Uterus (tissue), 4 donors: ENCODE measurements around the gene COG8. TPM values are rescaled to one million over a fixed set of nuclear protein-coding genes. Genes with fewer than 3 reads are reported as not detected.

ENCODE experiments used
- DNase-seq, 2 donors: peaks; one replicate each; pipeline ENCODE4 v3.0.0-alpha.2; 2019 to 2020
- H3K27ac ChIP-seq, 2 donors: fragments of 200-600 bp; sonication (generic); 1 replicate in 1 of 2; 2 replicates in 1 of 2; pipeline ENCODE4 v1.5.1; 2016 to 2018
- H3K27me3 ChIP-seq, 2 donors: fragments of 200-600 bp; sonication (generic); one replicate each; pipeline ENCODE4 v1.5.1; 2018 to 2019; ENCODE audit warnings: control low read depth in 1 of 2
- H3K36me3 ChIP-seq, 2 donors: fragments of 200-600 bp; sonication (generic); one replicate each; pipeline ENCODE4 v1.5.1; 2019; ENCODE audit warnings: control low read depth in 1 of 2
- H3K4me1 ChIP-seq, 2 donors: fragments of 200-600 bp; sonication (generic); one replicate each; pipeline ENCODE4 v1.5.1; 2018 to 2019; ENCODE audit warnings: control low read depth in 1 of 2
- H3K4me3 ChIP-seq, 2 donors: fragments of 200-600 bp; sonication (generic); 1 replicate in 1 of 2; 2 replicates in 1 of 2; pipeline ENCODE4 v1.5.1; 2018 to 2019; ENCODE audit warnings: mild to moderate bottlenecking in 1 of 2
- H3K9me3 ChIP-seq, 2 donors: fragments of 200-600 bp; sonication (generic); one replicate each; pipeline ENCODE4 v1.5.1; 2019; ENCODE audit warnings: control low read depth in 1 of 2
- POLR2A ChIP-seq, 2 donors: fragments of 450-650 bp; IDR thresholded peaks; one replicate each; pipeline ENCODE4 v1.6.1; 2016; ENCODE audit warnings: antibody characterized with exemption in 2 of 2, mild to moderate bottlenecking in 1 of 2, moderate library complexity in 1 of 2
- intact Hi-C: fragments of 100-400 bp; cut with DNase I; formaldehyde crosslinking; loops from one replicate; pipeline ENCODE4 v1.15.1; 2023; ENCODE audit warnings: low total_unique reads
- total RNA-seq, 4 donors: library from RNA; depleted of rRNA in 3 of 4; stranded (reverse); fragments of >200 nt in 3 of 4; gene quantifications; one replicate each; pipeline versions ENCODE4 v1.1.0 to v1.2.4, GENCODE V29; 2014 to 2023
- TF ChIP-seq, protein P1 (sequence below), 4 experiments: fragments of 200-600 bp in 2 of 4; fragments of 450-650 bp in 2 of 4; sonication (generic) in 2 of 4; IDR thresholded peaks; one replicate each; pipeline ENCODE4 v1.5.1; 2016 to 2019; ENCODE audit warnings: antibody characterized with exemption in 4 of 4, mild to moderate bottlenecking in 2 of 4, moderate library complexity in 1 of 4
- donor health status: DM: yes; HTN: yes; CAD: no.

COG8 gene
- total RNA-seq, 4 donors from 2014 or later: 39.4 to 58.8 (median 43.0) TPM

GRCh38 chr16:69313469-69313868 lies 25.9 kb downstream of the COG8 start:
- Histone ChIP-seq H3K9me3 (no peaks in the 10 kb centered on the region), H3K27me3 (no peaks in the 10 kb centered on the region), H3K36me3 (no peaks in the 10 kb centered on the region), H3K4me1 (peaks cover 5 to 6% of the 10 kb centered on the region in 2 donors), H3K4me3 (no peak overlapping the region), H3K27ac (no peak overlapping the region)
- no peak for TF ChIP-seq POLR2A (IDR thresholded peaks at IDR 0.05)
- TF ChIP-seq, protein P1, sequence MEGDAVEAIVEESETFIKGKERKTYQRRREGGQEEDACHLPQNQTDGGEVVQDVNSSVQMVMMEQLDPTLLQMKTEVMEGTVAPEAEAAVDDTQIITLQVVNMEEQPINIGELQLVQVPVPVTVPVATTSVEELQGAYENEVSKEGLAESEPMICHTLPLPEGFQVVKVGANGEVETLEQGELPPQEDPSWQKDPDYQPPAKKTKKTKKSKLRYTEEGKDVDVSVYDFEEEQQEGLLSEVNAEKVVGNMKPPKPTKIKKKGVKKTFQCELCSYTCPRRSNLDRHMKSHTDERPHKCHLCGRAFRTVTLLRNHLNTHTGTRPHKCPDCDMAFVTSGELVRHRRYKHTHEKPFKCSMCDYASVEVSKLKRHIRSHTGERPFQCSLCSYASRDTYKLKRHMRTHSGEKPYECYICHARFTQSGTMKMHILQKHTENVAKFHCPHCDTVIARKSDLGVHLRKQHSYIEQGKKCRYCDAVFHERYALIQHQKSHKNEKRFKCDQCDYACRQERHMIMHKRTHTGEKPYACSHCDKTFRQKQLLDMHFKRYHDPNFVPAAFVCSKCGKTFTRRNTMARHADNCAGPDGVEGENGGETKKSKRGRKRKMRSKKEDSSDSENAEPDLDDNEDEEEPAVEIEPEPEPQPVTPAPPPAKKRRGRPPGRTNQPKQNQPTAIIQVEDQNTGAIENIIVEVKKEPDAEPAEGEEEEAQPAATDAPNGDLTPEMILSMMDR (IDR thresholded peaks at IDR 0.05): no peak
- intact Hi-C loops: no loop called here
- DNase-seq: no peak

- TF ChIP-seq, protein P1 (IDR thresholded peaks at IDR 0.05): no peak
- TF ChIP-seq POLR2A (IDR thresholded peaks at IDR 0.05): no peak
- no peaks in the 10 kb centered on the region for H3K27me3 ChIP-seq
- intact Hi-C loops: no loop called here
- H3K4me3 ChIP-seq: peak overlapping the region; percentile 87 to 96
- DNase-seq: no peak
- H3K4me1 ChIP-seq: peaks cover 5 to 6% of the 10 kb centered on the region in 2 donors
- peak overlapping the region; percentile 80 to 86 for H3K27ac ChIP-seq
- no peaks in the 10 kb centered on the region for H3K36me3 ChIP-seq
- no peaks in the 10 kb centered on the region for H3K9me3 ChIP-seq
These were observed 27.6 kb downstream of the COG8 start for GRCh38 chr16:69311533-69312387.

DNA sequence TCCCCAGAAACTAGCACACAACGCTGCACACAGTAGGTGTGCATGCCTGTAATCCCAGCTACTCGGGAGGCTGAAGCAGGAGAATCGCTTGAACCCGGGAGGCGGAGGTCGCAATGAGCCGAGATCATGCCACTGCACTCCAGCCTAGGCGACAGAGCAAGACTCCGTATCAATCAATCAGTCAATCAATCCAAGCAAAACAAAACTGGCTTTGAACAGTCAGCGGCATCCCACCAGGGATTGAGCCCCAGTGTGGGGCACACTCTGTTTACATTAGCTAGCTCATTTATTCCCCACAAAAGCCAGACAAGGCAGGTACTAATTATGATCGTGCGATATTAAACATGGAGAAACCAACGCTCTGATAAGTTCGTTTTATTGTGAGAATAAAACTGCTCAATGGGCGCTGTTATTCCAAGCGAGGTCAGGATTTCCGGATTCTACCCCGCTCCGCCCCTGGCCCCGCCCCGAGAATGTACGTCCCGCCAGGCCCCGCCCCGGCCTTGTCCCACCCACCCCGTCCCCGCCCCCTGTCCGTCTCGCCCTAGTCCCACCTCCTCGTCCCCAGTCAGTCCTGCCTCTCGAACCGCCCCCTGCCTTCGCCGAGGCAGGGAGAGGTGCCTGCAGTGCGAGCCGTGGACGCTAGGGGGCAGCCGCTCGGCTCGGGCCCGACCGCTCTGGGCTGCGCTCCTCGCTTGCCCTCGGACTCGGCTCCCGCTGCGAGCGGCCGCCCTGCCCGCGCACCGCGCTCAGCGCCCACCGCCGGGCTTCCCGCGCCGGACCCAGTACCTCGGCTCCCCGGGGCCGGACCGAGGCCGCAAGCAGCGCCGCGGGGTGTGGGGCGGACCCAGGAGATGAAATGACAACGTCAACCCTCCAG lies 28.5 kb downstream of the COG8 start, which contains the start of gene VPS4A:
VPS4A (plus strand) TSS at position 698 of the 880 bp plus-strand sequence; CDS start at position 860, 162 bp downstream.
- H3K4me3 ChIP-seq: peak within 1 kb of the TSS; percentile 87 to 96
- no peaks in the 10 kb centered on the region for H3K27me3 ChIP-seq
- H3K36me3 ChIP-seq: no peaks in the 10 kb centered on the region
- TF ChIP-seq, protein P1 (IDR thresholded peaks at IDR 0.05): peak; percentile 91 to 98 (median 96)
- peak in 1 of 2 donors; percentile 72 for TF ChIP-seq POLR2A (IDR thresholded peaks at IDR 0.05)
- peak within 1 kb of the TSS; percentile 80 to 86 for H3K27ac ChIP-seq
- peak; percentile 96 to 98 for DNase-seq
- H3K9me3 ChIP-seq: no peaks in the 10 kb centered on the region
- intact Hi-C loops: no loop called here
- peaks cover 5 to 6% of the 10 kb centered on the region in 2 donors for H3K4me1 ChIP-seq

GRCh38 chr16:69309316-69309715 lies 30.0 kb downstream of the COG8 start:
- intact Hi-C loops: no loop called here
- peaks cover 5 to 6% of the 10 kb centered on the region in 2 donors for H3K4me1 ChIP-seq
- no peak overlapping the region for H3K27ac ChIP-seq
- H3K9me3 ChIP-seq: no peaks in the 10 kb centered on the region
- no peak for TF ChIP-seq POLR2A (IDR thresholded peaks at IDR 0.05)
- TF ChIP-seq, protein P1 (IDR thresholded peaks at IDR 0.05): no peak
- no peak for DNase-seq
- H3K27me3 ChIP-seq: no peaks in the 10 kb centered on the region
- H3K36me3 ChIP-seq: no peaks in the 10 kb centered on the region
- H3K4me3 ChIP-seq: no peak overlapping the region
